ENCODE results near the gene NEK6. TPM values are rescaled to one million over a fixed set of nuclear protein-coding genes. Genes with fewer than 3 reads are reported as not detected.

Gene NEK6
- total RNA-seq, 4 donors from 2014 or later, result 6.0 to 14.7 (median 9.1) TPM

DNA sequence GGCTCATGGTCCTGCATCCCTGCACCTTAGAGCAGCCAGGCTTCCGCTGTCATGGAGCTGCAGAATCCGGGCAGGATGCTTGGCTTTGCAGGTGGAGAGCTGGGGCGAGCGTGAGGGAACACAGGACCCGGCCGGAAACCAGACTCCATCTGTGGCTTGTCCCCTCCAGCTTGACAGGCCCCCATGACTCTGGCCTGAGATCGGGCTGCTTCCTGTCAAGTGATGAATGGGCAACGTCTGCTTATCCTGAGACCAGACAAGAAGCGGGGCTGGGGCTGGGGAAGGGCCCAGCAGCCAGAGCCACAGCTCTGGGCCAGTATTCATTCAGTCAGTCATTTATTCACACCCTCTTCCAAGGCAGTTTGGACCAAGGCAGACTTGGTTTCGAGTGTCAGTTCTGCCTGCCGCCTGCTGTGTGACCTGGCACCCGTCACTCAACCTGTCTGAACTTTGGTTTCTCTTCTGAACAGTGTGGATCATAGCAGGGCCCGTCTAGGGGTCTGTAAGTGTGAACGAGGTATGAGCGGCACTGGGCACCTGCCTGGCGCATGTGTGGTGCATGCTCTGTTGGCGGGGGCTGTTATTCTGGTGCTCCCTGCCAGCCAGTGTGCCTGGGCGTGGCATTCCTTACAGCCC, 37.5 kb downstream of the NEK6 start:
- TF ChIP-seq CTCF (IDR thresholded peaks at IDR 0.05) (no peak), POLR2A (IDR thresholded peaks at IDR 0.05) (no peak)
- intact Hi-C loops (cut with DNase I; ENCODE audit: low total_unique reads), result no loop called here

DNA sequence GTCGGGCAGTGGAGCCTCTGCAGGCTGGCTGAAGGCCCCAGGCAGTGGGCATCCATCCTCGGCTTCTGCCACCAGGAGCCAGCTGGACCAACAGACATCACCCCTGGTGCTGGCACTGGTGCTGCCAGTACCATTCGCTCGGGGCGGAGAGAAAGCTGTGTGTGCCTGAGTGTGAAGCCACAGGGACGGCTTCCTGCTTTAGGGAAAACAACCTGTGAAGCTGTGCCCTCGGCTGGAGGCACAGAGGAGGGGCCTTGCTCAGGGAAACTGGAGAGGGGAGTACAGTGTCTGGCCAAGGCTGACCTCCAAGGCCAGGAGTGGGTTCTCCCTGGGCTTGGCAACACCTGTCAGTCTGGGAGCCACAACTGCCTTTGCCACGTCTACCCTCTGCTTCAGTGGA, 38.3 kb downstream of the NEK6 start:
- DNase-seq (ENCODE audit: low spot score in 2 of 2), result no peak
- intact Hi-C loops (cut with DNase I; ENCODE audit: low total_unique reads), result no loop called here
- TF ChIP-seq POLR2A (IDR thresholded peaks at IDR 0.05) (no peak), CTCF (IDR thresholded peaks at IDR 0.05) (no peak)
- H3K4me3 ChIP-seq (ENCODE audit: low read depth, poor library complexity, severe bottlenecking), result no peak overlapping the region
- WGBS, 2 donors, result 68 to 87% methylated on average over 3 to 7 of the region's 8 CpGs

More for the DNA sequence above, 37.5 kb downstream of the NEK6 start:
- no peak for DNase-seq (ENCODE audit: low spot score in 2 of 2)
- no peak overlapping the region for H3K4me3 ChIP-seq (ENCODE audit: low read depth, poor library complexity, severe bottlenecking)
- 66 to 70% methylated on average over 16 to 18 of the region's 18 CpGs for WGBS, 2 donors

DNA sequence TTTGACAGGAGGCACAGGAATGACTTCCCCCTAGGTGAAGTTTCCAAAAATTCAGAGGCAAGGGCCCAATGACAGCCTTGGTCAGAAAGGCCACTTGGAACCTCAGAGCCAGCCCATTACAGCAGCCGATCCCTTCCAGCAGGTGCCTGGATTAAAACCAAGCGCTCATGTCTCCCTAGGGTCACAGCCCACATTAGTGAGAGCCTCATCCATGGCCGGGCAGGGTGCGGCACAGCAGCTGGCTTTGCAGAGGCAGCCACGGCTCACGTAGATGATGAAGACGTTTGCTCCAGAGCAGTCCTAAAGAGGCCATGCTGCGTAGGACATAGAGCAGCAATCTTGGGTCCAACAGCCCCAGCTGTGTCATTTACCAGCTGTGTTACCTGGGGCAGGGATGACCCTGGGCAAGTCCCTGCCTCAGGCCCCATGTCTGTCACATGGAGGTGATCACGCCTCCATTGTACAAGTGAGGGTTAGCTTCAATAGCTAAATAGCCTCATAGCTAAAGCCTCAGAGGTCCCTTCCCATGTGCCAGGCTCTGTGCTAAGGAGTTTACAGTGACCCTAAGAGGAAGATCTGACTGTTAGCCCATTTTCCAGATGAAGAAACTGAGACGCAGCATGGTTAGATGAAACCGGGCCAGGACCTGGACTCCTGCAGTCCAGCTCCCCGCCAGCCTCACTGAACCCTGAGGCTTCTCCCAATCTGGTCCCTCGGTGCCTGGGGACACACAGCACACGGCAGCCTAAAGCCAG, 39.2 kb downstream of the NEK6 start:
- TF ChIP-seq POLR2A (IDR thresholded peaks at IDR 0.05) (no peak), CTCF (IDR thresholded peaks at IDR 0.05) (no peak)
- intact Hi-C loops (cut with DNase I; ENCODE audit: low total_unique reads), result no loop called here
- WGBS, 2 donors, result 74 to 78% methylated on average over 13 to 14 of the region's 14 CpGs
- no peak overlapping the region for H3K4me3 ChIP-seq (ENCODE audit: low read depth, poor library complexity, severe bottlenecking)
- DNase-seq (ENCODE audit: low spot score in 2 of 2), result no peak

DNA sequence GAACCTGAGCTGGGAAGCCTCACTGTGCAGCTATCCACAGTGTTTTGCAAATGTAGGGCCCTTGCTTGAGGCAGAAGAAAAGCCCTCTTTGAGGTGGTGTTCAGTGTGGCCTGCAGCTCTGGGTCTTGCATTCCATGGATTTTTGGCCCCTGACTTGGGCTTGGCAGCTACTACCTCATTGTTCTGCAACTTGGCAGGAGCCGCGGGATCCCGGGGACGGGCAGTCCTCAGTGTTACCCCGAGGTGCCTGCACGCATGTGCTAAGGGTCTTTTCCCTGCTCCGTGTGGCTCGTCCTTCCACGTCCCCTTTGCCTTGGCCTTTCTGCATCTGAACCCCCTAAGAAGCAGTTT, 39.8 kb downstream of the NEK6 start:
- intact Hi-C loops (cut with DNase I; ENCODE audit: low total_unique reads), result no loop called here
- WGBS, 2 donors, result 23 to 38% methylated on average over 9 of the region's 9 CpGs
- no peak overlapping the region for H3K4me3 ChIP-seq (ENCODE audit: low read depth, poor library complexity, severe bottlenecking)
- DNase-seq (ENCODE audit: low spot score in 2 of 2), result peak; percentile 58 to 95
- TF ChIP-seq CTCF (IDR thresholded peaks at IDR 0.05), result no peak
- no peak for TF ChIP-seq POLR2A (IDR thresholded peaks at IDR 0.05)

DNA sequence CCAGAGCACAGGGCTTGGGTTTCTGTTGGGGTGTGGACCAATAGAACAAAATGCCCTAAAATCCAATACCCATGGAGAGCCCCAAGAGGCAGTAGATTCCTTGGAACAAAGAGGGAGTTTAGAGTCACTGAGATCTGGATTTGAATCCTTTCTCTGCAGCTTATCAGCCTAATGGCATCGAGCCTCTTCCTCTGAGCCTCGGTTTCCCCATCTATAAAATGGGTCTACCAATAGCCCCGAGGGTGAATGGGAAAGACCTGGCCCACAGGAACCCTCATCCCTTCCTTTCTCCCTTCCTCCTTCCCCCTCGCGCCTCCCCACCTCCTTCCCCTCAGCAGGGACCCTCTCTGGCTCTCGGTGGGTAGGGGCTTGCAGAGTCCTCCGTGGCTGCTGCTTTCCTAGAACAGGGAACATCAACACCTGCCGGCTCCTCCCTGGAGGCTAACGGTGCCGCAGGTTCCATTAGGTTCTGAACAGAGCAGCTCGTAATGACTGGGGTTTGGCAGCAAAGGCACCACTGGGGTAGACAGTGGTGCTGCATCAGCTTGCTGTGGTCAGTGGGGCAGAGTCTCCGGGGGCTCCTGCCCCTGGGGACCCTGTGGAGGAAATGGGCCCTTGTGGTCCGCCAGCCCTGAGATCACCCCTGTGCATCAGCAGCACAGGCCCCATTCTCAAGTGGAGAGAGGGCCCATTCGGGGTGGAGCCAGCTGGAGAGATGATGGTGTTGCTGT, 40.3 kb downstream of the NEK6 start:
- intact Hi-C loops (cut with DNase I; ENCODE audit: low total_unique reads), result no loop called here
- DNase-seq (ENCODE audit: low spot score in 2 of 2), result no peak
- H3K4me3 ChIP-seq (ENCODE audit: low read depth, poor library complexity, severe bottlenecking), result no peak overlapping the region
- TF ChIP-seq CTCF (IDR thresholded peaks at IDR 0.05), result no peak
- TF ChIP-seq POLR2A (IDR thresholded peaks at IDR 0.05), result no peak
- WGBS, 2 donors, result 87 to 89% methylated on average over 14 of the region's 14 CpGs

Measured in lower leg skin (tissue), 4 donors.